Kidney glomerular epithelial cell (primary cell): ENCODE results near the gene AUTS2.
A peak's percentile ranks its signal among the peaks of the same experiment; 100 is the strongest.

Experiments used
- DNase-seq: peaks from one replicate; lab custom pipeline; 2025; lab: John Stamatoyannopoulos, UW

Gene AUTS2

DNA sequence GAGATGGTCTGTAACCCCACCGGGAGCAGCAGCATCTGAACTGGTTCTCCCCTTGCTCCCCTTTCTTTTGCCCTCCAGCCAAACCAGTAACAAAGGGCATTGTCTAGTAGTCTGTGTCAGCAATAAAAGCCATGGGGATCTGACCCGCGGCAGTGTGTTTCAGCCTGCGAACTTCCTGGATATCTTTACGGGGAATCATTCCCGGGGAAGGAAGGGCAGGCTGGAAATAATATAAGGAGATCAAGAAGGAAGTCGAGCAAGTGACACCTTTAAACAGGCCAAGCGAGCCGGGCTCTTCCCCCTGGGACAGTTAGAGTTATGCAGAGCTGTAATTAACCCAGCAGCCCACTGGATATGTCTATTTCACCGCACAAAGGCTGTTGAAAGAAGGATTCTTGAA, 872.5 kb downstream of the AUTS2 start:
- no peak for DNase-seq

DNA sequence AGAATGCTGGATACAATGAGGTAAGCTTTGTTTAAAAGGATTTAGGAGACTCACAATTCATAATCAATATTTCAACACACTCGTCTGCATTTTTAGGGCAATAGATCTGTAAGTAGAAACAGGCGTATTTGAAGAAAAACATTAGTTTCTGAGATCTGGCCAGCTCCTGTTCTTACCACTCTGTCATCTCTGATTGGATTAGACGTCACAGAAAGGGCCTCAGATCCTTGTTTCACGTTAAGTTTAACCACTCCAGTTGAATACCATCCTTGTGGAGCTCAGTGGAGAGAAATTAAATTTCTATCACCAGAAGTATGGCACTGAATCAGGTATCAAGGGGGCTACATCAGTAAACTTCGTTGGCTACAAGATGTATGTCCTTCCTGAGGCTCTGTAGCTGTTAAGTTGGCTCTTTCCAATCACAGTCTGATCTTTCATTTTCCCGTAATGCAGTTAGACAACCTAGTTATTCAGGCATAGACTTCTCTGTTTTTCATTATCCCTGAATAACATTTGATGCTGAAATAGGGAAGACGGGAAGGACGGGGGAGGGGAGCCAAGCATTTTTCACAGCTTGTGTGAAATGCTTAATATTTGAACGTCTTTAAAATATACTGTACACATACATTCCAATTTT, 874.4 kb downstream of the AUTS2 start:
- DNase-seq: no peak

DNA sequence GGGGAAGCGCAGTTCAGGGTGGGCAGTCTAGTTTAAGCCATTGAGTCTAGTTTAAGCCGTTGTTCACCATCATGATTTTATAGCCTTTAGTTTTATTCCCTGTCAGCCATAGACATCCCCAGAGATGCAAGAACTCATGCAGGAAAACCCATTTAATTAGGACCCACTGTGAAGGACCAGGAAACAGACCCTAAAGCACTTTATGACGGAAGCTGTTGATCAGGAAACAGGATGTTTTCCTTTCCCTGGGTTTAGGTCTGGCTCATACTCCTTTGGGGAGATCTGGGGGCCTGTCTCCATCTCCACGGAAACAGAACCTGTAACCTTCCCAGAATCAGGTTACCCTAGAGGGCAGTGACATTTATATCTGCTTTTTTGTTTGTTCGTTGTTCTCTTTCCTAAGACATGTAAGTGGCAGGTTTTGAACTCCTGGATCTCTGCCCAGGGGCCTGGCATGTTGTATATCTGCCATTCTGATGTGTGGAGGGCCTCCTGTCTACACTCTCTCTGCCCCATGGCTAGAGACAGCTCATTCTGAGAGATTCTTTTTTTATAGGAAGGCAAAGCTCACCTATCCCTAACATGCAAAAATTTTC, 876.5 kb downstream of the AUTS2 start:
- no peak for DNase-seq

DNA sequence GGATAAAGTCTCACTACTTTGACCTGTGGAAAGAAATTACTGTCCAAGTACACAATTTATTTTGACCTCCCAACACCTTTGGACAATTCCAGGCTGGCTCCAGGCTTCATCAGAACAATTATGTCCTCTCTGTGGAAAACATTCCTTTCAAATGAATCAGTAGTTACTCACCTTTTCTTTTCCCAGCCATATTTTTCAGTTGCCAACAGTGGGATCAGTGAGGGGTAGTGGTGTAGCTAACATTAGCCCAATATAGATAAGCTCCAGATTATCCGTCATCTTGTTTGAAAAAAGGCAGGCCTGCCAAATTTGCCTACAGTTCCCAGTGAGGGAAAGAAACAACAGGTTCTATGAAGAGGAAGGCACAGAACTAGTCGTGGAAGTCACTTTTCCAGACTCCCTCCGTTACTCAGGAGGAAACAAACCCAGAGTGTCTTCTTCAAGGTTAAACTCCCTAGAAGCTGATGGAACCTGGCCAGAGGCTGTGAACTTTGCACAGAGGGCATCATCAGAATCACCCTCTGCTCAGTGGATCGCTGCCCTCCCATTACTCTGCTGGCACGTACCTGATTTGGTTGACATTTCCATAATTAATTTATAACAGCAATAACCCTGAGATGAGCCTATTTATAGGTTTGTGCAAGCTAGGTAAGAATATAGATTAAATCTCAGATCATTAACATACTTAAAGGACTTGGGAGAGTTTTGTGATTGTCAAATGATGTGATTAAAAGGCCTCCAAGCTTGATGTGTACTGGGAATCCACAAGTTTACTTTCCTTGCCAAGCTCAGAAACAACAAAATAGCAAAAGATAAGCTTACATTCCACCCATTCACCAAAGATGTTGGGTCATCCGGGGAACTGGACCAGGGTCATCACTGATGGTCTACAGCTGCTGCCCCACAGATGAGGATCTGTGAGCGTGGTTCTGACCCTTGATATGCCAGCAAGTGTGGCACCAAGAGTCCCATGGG, 879.0 kb downstream of the AUTS2 start:
- peak; percentile 77 for DNase-seq

DNA sequence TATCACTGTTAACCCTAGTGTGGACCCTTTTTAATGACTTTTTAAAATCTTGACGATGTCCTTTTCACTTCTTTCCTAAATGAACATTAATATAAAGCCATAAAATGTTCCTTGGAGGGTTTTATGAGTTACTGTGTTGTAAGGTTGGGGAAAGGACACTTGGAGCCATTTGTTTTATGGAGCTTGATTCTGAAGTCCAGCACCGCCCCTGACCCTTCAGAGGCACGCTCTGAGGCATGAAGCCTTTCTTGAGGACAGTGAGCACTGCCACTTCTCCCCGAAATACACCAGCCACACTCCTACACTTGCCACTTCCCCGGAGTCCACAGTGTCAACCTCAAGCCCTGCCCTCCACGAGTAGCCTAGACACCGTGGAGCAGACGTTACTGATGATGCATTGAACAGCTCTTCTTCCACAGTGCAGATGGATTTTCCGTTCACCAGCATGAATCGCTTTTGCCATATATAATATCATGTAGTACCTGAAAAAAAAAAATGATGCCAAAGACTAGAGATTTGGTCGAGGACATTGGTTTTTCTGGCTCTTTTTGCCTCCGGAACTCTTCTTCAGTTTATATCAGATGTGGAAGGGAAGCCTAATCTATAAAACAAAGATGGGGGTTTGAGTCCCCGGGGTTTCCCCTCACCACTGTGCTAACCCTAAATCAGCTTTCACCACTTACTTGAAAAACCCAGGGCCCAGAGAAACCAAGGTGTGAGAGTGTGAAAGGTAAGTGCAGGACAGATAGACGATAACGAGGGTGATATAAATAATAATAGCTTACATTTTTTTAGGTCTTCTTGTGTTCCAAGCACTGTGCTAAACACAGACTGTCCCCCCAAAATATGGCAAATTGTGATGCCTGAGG, 881.1 kb downstream of the AUTS2 start:
- no peak for DNase-seq

DNA sequence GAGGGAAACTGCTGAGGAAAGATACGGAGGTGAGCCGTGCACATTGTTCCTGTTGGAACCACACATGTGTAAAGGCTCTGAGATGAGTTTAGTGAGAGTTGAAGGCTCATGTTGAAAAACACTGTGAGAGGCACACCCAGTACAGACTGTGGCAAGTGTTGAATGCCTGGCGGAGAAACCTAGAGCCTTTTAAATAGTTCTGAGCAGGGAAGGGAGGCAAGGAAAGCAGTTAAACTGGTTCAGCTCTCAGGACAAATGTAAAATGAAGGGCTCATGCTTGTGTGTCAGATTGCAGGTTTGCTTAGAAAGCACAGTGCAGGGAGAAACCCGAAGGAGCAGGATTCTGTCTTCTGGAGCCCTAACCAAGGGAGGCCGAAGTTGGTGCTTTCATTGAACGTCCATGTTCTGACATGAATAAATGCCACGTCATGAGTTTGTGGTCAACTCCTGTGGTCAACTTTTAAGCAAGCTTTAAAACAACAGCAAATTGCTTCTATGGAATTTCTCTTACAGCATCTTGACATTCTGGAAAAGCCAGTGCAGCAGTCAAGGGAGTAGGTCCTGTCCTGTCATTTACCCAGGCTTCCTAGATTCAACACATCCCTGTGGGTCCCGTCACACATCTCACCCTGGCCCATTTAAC, 882.8 kb downstream of the AUTS2 start:
- no peak for DNase-seq

DNA sequence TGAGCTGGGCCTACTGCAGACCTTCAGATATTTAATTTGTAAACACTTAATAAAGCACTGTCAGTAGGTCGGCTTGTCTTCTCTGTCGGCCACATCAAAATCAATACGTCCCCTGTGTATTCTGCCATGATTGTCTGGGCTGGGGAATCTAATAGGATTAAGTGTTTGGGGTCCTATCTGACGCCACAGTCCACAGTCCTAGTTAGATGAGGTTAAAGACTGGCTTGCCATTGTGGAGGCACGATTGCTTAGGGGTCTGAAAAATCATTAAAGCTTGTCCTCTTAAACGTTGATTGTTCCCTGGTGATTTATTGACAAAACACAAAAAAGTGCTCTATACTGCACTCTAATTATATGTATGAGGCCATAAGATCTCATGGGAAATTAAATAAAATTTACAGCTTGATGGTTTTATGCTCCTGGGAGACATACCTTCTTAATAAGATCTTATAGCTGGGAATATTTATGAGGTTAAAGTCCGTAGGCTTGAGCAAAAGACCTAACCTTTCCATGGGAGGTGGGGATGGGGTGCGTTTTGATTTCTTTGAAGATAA, 883.4 kb downstream of the AUTS2 start:
- no peak for DNase-seq

DNA sequence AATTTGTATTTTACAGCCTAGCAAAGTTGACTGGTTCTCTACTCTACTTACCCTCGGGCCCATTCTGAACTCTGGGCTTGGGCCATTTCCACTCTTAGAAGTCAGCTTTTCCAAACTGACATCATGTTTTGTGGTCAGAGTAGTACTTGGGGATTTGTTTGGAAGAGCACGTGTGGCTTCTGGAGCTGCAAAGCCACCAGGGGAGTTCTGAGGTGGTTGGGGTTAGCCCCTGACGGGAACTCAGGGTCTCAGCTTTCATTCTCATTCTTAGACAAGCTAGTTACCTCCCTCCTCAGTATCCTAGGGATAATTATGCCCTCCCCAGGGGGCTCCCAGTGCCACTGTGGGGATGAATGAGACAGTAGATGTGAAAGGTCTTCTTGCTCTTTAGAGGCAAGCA, 886.0 kb downstream of the AUTS2 start:
- DNase-seq: no peak

DNA sequence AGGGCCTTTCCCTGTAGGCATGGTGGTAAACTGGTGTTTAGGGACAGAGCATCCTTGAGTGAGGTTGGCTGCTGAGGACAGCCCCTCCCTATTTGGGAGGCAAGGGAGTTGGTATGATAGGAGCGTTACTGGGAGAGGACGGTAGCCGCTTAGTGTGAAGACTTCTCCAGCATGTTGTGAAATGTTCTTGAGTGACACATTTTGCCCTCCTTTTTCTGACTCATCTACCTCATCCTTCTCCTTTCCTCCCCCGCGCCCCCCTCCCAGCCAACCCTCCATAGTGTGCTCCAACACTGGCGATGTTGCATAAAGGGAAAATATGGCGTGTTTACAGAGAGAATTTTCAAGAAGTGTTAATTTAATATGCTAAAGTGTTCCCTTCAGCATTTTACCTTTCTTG, 888.7 kb downstream of the AUTS2 start:
- DNase-seq: no peak

DNA sequence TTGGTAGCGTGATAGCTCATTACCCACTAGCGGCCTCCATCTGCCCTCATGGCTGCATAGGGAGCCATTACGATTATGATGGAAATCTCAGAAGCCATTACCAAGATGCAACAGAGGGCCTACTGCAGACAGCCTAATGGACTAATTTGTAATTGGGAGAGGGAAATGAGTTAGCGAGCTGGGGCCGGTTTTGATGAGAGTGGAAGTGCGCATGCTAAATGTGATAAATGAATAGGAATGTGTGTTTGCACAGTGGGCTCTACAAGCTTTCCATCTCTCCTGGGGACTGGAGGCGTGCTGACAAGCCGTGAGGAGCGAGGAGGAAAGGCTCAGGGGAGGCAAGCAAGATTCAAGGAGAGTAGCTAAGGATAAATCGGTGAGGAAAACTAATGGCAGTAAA, 889.2 kb downstream of the AUTS2 start:
- no peak for DNase-seq

DNA sequence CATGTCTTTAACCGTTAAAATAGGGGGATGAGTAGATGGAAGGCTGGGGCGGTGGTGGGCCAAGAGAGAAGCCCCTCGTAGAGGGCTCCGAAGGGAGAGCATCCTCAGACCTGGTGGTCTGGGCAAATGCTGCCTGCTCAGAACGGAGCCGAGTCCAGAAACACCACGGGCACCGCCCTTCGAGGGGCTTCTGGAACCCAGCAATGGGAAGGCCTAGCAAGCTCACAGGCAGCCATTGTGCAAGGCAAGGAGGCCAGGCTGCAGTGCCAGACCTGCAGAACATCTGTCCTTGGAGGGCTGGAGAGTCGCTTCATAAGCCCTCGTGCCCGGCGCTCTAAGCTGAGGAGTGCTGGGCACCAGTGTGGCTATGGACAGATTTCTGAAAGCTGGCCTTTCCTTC, 889.6 kb downstream of the AUTS2 start:
- no peak for DNase-seq

DNA sequence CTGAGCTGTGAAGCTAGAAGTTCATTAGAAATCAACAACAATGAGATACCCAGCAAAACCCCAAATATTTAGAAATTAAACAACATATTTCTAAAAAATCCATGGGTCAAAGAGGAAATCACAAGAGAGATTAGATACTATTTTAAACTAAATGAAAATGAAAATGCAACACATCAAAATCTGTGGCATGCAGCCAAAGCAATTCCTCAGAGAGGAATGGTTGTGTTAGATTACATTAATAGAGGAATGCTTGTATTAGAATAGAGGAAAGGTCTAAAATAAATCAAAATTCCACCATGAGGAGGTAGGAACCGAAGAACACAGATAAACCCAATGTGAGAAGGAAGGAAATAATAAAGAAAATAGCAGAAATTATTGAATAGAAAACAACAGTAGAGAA, 891.5 kb downstream of the AUTS2 start:
- no peak for DNase-seq

DNA sequence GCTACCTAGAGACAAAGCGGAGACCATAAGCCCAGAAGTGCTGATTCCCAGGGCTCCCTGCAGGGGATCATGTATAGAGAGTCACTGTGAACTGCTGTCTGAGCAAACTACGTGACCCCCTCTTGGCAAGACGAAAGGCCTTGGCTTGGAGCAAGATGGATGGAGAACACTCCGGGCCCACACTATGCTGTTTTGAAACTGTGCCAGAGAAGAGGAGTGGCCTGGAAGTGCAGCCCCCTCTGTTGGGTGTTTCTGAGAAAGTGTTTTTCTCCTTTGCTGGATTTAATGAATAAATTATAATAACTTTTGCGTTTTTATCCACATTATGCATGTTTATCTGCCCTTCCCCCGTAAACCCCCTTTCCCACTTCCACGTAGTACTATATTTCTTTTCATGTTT, 894.4 kb downstream of the AUTS2 start:
- DNase-seq: no peak

DNA sequence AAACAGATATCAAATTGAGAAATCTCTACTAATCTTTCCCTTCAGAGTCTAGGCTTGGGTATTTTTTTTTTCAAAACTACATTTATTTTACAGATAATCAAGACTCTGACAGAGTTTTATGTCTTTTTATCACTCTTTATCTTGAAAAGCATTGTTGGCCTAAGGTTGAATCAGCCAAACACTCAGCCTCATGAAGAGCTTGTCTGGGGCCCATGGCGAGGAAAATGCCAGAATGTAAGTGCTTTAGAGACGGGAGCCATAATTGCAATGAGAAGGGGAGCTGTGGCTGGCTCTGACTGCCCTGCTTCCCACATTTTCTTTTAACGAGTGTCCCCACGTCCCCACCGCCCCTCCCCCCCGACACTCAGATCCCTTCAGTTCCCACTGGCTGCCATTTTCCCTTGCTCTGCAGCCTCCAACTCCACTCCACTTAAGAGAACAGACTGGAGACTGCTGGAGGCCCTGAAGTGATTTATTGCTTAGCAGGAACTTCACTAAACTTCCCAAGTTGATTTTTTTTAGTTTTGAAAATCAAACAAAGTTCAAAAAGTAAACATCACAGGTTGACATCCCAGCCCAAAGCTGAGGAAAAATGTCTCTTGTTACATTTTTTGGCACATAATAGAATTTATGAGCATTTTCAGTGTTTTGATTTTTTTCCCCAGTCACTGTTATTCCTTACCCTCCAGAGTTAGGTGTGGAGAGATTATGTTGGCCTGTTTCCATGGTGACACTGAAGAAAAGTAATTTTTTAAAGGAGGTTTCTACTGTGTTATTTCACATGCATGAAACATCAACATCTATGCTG, 896.2 kb downstream of the AUTS2 start:
- no peak for DNase-seq

DNA sequence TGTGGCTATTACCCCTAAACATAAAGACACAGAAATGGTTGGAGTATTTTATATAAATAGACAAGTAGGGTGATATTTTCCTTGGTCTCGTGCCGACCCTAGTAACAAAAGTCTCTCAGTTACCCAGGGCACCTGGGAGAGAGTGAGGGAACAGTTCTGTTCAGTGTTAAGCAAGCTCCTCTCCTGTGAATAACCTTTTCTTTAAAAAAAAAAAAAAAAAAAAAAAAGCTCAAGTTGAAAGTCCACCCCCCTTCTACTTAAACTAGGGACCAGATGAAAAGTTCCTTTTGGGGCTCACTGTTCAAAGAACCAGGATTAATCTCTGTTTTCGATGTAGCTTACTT, 896.7 kb downstream of the AUTS2 start:
- DNase-seq: no peak

DNA sequence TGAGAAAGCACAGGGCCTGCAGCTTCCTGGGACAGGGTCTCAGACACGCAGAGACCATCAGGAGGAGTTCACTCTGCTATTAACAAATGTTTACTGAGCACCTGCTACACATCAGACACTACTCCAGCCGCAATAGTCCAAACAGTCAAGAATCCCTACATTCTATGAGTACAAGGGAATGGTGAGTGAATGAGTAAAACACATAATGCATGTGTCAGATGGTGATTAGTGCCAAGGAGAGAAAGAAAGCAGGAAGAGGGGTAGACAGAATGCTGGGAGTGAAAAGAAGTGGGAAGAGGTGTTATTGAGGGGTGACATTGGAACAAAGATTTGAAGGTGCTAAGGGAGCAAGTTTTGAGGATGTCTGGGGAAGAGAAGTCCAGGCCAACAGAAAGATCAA, 899.5 kb downstream of the AUTS2 start:
- no peak for DNase-seq

DNA sequence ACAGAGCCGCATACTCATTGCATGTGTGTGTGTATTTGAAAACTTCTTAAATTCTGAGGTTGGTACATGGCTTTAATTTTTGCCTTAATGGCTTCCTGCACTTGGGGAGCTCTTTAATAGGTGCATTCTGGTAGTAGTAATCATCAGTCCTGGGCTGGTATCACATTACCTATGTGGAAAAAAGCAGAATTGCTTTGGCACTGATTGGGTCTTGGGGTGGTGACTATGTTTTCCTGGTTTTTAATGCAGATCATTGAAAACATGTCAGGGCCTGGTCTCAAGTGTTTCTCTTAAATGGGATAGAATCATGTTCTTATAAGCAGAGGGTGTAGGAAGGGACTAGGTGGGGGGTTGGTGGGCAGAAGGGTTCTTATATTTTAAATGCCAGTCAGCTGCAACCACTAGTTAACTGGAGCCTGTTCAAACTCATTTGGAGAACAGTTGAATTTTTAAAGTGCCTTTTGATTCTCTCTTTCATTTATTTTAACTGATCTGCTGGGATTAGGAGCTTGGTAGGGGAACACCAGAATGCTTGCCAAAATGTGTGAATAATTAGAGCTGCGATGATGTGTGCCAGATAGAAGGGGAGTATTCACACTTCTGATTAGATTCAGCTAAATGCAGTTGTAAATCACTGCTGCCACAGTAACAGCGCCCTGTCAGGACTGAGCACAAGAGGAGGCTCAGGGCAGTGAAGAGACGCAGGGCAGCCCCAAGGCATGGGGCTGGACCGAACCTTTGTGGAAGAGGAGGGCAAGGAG, 900.1 kb downstream of the AUTS2 start:
- no peak for DNase-seq

DNA sequence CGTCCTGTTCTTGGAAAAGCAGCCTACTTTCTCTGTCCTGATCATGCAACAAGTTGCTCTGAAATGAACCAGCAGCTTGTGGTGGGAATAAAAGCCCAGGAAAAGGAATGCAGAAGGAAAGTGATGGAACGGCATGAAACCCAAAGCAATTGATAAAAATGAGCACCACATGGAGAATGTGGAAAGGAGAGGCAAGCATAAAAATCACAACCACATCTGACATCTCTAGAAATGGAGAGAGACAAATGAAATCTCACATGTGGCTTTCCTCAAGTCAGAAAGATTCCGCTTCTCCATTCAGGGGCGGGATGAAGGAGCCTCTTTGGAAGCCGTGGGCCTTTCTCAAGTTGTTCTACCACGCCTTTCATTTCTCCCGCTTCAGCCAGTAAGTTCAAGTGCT, 902.0 kb downstream of the AUTS2 start:
- no peak for DNase-seq

DNA sequence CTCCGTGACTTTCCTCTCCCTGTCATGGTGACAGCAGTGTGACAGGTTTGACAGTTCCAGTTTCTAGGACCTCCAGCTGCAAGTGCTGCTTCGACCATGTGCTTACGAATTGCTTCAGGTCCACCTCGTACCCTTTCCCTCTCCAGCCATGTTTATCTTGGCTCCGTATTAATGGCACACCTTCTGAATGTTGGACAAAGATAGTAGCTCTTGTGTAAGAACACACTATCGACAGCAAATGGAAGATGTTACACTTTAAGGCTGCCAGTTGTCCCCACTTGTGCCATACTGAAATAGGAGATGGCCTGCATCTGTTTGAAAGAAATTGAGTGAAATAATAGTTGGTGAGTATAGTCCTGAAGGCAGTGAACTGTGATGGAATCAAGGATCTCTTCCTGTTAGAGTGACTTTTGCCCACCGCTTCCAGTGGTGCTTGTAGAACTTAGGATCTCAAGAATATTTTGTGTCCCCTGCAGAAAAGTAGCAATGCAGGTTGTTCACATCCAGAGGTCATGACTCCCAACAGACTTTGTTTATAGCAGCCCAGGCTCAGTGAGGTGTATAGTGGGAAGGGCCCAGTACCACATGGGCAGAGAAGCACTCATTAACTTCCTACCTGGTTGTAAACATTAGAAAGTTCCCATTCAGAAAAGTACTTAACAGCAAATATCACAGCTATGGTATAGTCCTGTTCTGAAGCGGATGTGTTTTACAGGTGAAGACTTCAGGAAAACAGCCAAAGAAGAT, 904.0 kb downstream of the AUTS2 start:
- no peak for DNase-seq
